Measurements from ENCODE around the gene PLOD3.

- TF ChIP-seq, protein P1, sequence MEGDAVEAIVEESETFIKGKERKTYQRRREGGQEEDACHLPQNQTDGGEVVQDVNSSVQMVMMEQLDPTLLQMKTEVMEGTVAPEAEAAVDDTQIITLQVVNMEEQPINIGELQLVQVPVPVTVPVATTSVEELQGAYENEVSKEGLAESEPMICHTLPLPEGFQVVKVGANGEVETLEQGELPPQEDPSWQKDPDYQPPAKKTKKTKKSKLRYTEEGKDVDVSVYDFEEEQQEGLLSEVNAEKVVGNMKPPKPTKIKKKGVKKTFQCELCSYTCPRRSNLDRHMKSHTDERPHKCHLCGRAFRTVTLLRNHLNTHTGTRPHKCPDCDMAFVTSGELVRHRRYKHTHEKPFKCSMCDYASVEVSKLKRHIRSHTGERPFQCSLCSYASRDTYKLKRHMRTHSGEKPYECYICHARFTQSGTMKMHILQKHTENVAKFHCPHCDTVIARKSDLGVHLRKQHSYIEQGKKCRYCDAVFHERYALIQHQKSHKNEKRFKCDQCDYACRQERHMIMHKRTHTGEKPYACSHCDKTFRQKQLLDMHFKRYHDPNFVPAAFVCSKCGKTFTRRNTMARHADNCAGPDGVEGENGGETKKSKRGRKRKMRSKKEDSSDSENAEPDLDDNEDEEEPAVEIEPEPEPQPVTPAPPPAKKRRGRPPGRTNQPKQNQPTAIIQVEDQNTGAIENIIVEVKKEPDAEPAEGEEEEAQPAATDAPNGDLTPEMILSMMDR (IDR thresholded peaks at IDR 0.05 in 2 of 3, conservative IDR thresholded peaks at IDR 0.05 in 1 of 3; ENCODE audit: insufficient read depth in 2 of 3, low read depth in 1 of 3, low read length in 3 of 3): peak; percentile 89 to 98 (median 94)
- TF ChIP-seq ZNF584 (CRISPR knock-in tag; IDR thresholded peaks at IDR 0.05; ENCODE audit: low read depth) (no peak), SREBF1 (IDR thresholded peaks at IDR 0.05; ENCODE audit: borderline replicate concordance, low read depth, low read length) (no peak), JUNB (CRISPR knock-in tag; conservative IDR thresholded peaks at IDR 0.05) (no peak), IRF1 (CRISPR knock-in tag; IDR thresholded peaks at IDR 0.05; ENCODE audit: borderline replicate concordance) (no peak), LCOR (CRISPR knock-in tag; IDR thresholded peaks at IDR 0.05) (peak; percentile 61; the same call in 1 of the 2 replicates), ZNF41 (CRISPR knock-in tag; conservative IDR thresholded peaks at IDR 0.05) (no peak)
These were observed 47.4 kb downstream of the PLOD3 start for GRCh38 chr7:101169838-101170551.

Measured in K562 (cell line).